HT1080 (cell line): ENCODE data around the gene AP3S2. TPM values are rescaled to one million over a fixed set of nuclear protein-coding genes. Genes with fewer than 3 reads are reported as not detected.
"Not testable (repeated sequence)": the region's sequence is repeated elsewhere in the genome, so short reads cannot be mapped to it uniquely, and the experiment has no call there.

Experiments
- DNase-seq: peaks from one replicate; pipeline ENCODE4 v3.0.0-alpha.2; 2015; ENCODE audit warnings: low read depth
- total RNA-seq: library from RNA; depleted of rRNA; stranded (reverse); fragments of >200 nt; shearing (Covaris generic); gene quantifications from 2 replicates; pipeline ENCODE4 v1.2.3, GENCODE V29; 2014

The AP3S2 gene
- total RNA-seq, 1 experiment from 2014 or later = 21.1 TPM

DNA sequence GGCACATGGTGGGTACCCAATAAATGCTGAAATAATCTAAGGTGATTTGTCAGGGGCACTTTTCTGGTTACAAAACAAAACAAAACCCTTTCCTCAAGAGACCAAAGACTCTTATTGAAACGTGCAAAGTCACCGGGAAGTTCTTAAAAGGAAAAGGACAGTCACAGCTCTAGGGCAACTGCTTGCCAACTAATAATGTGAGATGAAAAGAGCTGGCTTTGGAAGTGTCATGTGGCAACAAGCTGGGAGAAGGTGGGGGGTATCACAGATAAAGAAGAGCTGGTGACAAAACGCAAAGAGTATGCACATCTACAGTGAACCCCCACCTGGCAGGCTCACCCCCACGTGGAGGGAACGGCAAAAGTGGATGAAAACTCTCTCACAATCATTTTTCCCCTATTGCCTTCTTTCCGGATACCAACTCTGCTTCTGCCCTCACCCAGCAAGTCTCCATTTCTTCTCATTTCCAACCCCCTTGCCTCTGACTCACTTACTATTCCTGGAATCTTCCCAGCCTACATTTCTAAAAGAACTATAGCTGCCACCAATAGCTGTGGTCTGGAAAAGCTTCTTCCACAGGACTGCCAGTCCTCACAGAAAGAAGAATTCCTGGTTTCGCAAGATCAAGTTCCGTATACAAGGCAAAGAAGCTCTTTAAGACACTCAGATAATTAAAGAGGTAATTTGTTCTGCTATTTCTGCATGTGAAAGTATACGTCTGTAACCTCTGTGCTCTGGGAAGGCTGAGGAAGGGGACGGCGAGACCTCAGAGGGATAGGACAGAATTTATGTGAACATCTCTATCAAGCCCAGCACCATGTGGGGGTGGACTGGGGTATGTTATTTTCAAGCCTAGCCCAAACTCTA lies 57.3 kb downstream of the AP3S2 start:
- peak; percentile 90 for DNase-seq

GRCh38 chr15:89835176-89835564 lies 58.6 kb downstream of the AP3S2 start:
- DNase-seq = no peak

DNA sequence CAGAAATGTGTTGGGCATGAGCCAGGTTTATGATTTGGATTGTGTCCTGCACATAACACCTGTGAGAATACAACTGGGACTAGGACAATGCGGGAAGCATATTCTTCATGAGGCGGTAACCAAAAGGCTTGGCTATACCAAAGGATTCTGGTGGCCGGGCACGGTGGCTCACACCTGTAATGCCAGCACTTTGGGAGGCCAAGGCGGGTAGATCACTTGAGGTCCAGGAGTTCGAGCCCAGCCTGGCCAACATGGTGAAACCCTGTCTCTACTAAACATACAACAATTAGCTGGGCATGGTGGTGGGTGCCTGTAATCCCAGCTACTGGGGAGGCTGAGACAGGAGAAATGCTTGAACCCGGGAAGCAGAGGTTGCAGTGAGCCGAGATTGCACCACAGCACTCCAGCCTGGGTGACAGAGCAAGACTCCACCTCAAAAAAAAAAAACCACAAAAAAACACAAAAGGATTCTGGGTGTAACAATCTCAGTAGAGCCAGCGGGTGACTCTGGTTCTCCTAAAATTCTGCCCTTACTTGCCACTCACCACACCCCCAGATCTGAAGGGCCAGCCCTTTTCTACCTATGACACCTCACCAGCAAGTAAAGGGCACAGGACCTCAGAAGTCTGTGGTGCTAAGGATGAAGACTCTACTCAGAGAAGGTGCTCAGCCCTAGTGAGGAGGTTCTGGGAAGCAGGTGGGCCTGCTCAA lies 59.2 kb downstream of the AP3S2 start:
- not testable (repeated sequence) for DNase-seq

DNA sequence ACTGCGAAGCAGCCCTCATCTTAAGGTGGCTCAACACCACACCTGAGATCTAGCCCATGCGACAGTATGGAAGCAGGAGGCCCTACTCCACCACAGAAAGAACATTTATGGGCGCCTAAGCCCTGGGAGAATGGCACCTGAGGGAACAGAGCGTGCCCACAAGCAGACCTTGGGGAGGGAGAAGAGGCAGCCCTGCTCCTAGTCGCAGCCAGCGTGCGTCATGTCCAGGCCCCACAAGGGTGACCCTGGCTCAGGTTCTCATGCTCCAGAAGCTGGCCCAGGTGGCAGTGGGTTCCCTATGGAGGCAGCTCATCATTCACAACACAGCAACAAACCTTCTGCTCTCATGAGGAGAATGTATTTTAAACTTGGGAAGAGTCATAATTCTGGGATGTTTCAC lies 59.8 kb downstream of the AP3S2 start:
- DNase-seq = no peak

- DNase-seq = no peak
Measured at GRCh38 chr15:89830639-89831038, 63.2 kb downstream of the AP3S2 start.

- DNase-seq = no peak
Measured at GRCh38 chr15:89829616-89830440, 64.0 kb downstream of the AP3S2 start.

GRCh38 chr15:89829161-89829560 lies 64.6 kb downstream of the AP3S2 start:
- DNase-seq = no peak

DNA sequence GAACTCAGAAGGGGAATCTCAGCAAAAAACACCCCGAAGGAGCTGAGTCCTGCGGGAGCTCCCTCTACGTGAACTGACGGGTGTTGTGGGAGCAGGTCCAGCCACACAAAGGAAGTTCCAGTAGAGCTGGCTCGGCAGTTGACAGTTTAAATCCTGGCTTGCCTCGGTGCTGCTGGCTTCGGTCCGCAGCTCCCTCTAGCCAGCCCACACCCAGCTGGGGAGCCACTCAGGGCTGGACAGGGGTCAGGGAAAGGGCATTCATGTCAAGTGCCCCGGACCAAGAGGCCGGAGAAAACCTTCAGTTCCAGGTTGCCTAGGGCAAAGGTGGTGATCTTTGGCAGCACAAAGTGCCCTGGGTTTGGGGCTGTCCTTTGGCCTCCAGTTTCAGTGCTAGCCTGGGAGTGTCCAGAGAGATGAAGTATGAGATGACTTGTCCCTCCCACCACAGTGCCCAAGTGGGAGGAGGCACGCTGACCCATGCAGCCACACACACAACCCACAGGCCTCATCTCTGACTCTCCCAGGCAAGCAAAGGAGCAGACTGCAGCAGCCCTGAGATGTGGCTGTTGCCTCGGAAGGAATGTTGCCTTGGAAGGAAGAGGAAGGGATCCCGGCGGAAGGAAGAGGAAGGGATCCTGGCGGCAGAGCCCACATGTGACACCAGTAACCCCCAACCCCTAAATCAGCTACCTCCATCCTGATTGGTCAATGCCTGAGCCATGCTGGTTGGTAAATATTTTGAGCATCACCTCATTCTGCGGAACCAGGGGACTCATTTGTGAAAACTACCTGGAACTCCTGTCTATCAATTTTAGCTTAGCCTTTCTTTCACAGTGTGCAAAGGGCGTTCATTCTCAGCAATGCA lies 65.3 kb downstream of the AP3S2 start:
- peak; percentile 61 for DNase-seq

DNA sequence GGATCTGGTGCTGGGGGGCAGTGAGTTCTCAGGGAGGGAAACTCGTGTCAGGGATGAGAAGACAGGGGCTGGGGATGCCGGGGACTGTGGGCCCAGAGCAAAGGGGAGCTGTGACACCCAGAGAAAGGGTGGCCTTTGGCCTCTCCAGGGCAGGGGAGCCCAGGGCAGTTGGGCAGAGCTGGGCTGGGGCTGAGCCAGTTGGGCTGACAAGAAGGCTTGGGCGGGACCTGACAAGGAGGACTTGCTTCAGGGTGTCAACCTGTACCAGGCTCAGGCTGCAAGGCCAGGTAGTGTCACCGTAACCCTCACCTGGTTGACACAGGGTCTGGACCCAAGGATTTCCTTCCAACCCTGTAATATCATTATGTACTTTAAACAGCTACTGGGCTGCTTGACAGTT lies 66.0 kb downstream of the AP3S2 start:
- DNase-seq = no peak

- no peak for DNase-seq
Measured at GRCh38 chr15:89826671-89827655, 66.8 kb downstream of the AP3S2 start.

GRCh38 chr15:89825271-89825940 lies 68.4 kb downstream of the AP3S2 start:
- DNase-seq = no peak

DNA sequence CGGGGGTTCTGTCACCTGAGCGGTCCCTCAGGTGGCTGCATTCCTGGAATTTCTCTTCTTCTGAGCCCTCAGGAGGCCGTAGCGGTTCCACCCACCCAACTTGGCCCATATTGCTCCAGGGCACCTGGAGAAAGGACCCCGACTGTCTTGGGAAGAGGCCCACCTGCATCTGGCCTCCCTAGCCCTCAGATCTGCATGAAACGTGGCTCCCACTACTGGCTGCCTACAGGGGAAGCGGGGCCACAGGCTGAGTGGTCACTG lies 69.3 kb downstream of the AP3S2 start:
- no peak for DNase-seq

DNA sequence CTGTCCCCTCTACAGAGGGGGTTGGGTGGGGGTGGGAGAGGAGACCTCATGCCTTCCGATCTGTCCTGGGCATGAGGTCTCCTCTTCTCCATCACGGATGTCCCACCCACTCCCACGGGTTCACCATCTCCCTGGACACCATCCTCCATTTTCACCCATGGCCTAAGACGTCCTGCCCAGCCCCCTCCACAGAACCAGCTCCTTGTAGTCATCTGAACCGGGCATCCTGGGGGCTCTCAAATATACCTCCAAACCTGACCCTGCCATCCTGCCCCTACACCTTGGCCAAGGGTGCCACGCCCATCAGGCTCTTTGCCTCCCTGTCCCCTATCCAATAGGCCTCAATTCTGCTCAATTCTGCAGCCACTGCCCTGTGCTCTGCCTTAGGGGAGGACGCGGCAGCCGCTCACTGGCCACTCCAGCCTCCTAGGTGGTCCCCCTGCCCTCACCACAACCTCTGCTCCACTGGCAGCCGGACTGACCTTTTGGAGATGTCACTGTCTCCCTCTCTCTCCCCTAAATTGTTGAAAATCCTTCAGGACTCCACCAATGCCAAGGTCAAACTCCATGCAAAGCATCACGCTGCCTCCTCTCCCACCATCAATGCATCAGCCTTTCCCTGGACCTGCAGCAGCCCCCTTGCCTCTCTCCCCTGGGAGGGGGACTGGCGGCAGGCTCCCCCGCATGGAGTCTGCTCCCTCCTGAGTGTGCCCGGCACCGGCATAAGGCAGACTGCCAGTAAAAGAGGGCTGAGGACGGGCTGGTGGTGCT lies 69.8 kb downstream of the AP3S2 start:
- DNase-seq = no peak

DNA sequence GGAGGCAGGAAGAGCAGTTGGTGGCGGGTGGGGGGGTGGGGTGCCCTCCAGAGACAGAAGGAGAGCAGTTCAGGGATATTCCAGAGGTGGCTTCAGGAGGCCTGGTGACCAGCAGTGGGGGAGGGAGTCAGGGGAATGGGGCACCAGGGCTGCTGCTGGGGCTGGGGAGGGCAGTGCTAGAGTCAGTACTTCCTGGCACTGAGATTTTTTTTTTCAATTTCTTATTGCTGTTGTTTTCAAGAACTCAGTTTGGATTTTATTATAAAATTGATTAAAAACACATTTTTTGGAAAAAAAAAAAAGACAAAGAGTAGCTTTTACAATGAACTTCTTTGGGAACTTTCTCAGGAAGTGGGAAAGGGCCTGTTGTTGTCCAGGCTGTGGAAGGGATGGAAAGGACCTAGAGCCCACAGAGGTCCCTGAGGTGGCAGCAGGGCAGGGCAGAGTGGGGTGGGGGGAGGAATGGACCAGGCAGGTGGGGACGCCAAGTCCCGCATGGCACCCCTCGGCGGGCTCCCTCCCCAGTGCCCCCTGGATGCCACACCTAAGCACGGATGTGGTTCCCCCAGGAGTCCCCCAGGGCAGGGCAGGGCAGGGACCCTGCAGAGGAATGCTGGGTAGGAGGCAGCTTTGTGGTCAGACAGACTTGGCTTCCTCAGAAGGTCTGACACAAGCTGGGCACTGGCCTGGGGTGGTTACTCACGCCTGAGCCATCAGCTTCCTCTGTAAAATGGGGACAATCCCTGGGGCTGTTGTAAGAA lies 70.7 kb downstream of the AP3S2 start:
- DNase-seq = peak; percentile 89

- DNase-seq = no peak
Measured at GRCh38 chr15:89822611-89822950, 71.2 kb downstream of the AP3S2 start.

GRCh38 chr15:89822026-89822425 lies 71.8 kb downstream of the AP3S2 start:
- no peak for DNase-seq

DNA sequence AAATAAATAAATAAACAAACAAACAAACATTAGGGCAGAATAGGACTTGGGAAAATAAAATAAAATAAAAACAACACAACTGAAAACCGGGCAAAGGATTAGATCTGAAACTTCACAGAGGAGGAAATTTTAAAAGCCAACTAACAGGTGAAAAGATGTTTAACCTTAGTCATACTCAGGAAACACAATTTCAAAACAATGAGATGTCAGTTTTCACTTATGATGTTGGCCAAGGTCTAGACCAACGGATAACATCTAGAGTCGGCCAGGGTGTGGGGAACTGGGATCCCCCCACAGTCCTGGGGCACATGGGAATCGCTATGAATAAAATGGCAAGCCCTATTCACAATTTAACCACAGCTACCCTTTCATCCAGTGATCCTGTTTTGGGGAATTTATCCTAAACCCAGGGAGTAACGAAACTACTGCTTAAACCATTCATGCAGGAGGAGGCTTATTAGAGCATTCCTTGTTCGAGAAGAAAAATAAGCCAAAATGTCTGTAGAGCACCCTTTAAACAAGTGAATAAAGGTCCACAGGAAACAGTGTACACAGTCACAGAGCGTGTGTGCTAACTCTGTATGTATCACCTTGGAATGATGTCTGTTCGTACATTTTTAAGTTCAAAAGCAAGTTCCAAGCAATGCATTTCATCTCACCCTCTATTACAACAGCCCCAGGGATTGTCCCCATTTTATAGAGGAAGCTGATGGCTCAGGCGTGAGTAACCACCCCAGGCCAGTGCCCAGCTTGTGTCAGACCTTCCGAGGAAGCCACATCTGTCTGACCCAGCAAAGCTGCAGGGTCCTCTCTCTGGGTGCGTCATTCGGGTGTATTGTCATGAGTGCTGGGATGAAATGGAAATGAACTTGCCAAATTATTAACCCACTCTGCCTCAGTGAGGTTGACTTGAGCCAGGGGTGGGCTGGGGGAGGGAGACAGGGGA lies 72.9 kb downstream of the AP3S2 start:
- peak; percentile 93 for DNase-seq
